OCI-LY1 (cell line): ENCODE data around the gene TES.

Experiments used
- H2AFZ ChIP-seq: fragments of 200-600 bp; sonication (generic), shearing (Covaris generic); 2 replicates; pipeline ENCODE4 v1.6.0; 2014; ENCODE audit warnings: antibody characterized with exemption, mild to moderate bottlenecking, low read length
- H3F3A ChIP-seq: fragments of 200-600 bp; sonication (generic), shearing (Covaris generic); 2 replicates; pipeline ENCODE4 v1.6.0; 2014; ENCODE audit warnings: mild to moderate bottlenecking, antibody characterized with exemption, low read length, moderate library complexity; ENCODE audit not compliant: insufficient read depth
- H3K27ac ChIP-seq: fragments of 200-600 bp; sonication (generic); 2 replicates; pipeline ENCODE4 v1.5.1; 2014; ENCODE audit warnings: low read length, mixed run types, mild to moderate bottlenecking, low read depth; ENCODE audit not compliant: poor library complexity, severe bottlenecking
- H3K27me3 ChIP-seq: fragments of 200-600 bp; sonication (generic); 2 replicates; pipeline ENCODE4 v1.6.0; 2014; ENCODE audit warnings: antibody characterized with exemption, mild to moderate bottlenecking, low read length, moderate library complexity; ENCODE audit not compliant: insufficient read depth
- H3K36me3 ChIP-seq: fragments of 200-600 bp; sonication (generic); 2 replicates; pipeline ENCODE4 v1.6.1; 2014; ENCODE audit warnings: mild to moderate bottlenecking, antibody characterized with exemption, low read length, moderate library complexity, mixed read lengths; ENCODE audit not compliant: insufficient read depth
- H3K4me1 ChIP-seq: fragments of 200-600 bp; sonication (generic); 2 replicates; pipeline ENCODE4 v1.5.1; 2014; ENCODE audit warnings: mild to moderate bottlenecking, low read length, moderate library complexity; ENCODE audit not compliant: insufficient read depth, severe bottlenecking
- H3K4me2 ChIP-seq: fragments of 200-600 bp; sonication (generic), shearing (Covaris generic); 2 replicates; pipeline ENCODE4 v1.6.1; 2014; ENCODE audit warnings: low read length
- H3K4me3 ChIP-seq: fragments of 200-600 bp; sonication (generic); 2 replicates; pipeline ENCODE4 v1.5.1; 2014; ENCODE audit warnings: low read length, low read depth, mild to moderate bottlenecking, mixed read lengths; ENCODE audit not compliant: poor library complexity, severe bottlenecking
- H3K79me2 ChIP-seq: fragments of 200-600 bp; shearing (Covaris generic); 2 replicates; pipeline ENCODE4 v1.6.1; 2016; ENCODE audit warnings: mixed run types, low read length, mixed read lengths; ENCODE audit not compliant: insufficient read depth
- H3K9ac ChIP-seq: fragments of 200-600 bp; sonication (generic), shearing (Covaris generic); 2 replicates; pipeline ENCODE4 v1.6.1; 2014; ENCODE audit warnings: mild to moderate bottlenecking, low read length, mixed read lengths
- H3K9me2 ChIP-seq: fragments of 200-600 bp; sonication (generic), shearing (Covaris generic); 2 replicates; pipeline ENCODE4 v1.6.1; 2014; ENCODE audit warnings: low read depth, mild to moderate bottlenecking, low read length, mixed read lengths
- H3K9me3 ChIP-seq: fragments of 200-600 bp; shearing (Covaris generic); 2 replicates; pipeline ENCODE4 v1.6.1; 2014; ENCODE audit warnings: low read length, mixed read lengths
- H4K20me1 ChIP-seq: fragments of 200-600 bp; sonication (generic), shearing (Covaris generic); 2 replicates; pipeline ENCODE4 v1.6.0; 2016; ENCODE audit warnings: mild to moderate bottlenecking, low read length; ENCODE audit not compliant: insufficient read depth
- EZH2 ChIP-seq: fragments of 200-600 bp; sonication (generic), shearing (Covaris generic); IDR thresholded peaks from 2 replicates; pipeline ENCODE4 v1.8.0; 2017; ENCODE audit warnings: borderline replicate concordance, mixed run types, mild to moderate bottlenecking, antibody characterized with exemption, low read length, moderate library complexity, mixed read lengths
- TF ChIP-seq, protein P1 (sequence below): fragments of 200-600 bp; sonication (generic), shearing (Covaris generic); IDR thresholded peaks from 2 replicates; pipeline ENCODE4 v1.5.1; 2017; ENCODE audit warnings: mild to moderate bottlenecking, antibody characterized with exemption, low read length, moderate library complexity, mixed read lengths

TES gene

DNA sequence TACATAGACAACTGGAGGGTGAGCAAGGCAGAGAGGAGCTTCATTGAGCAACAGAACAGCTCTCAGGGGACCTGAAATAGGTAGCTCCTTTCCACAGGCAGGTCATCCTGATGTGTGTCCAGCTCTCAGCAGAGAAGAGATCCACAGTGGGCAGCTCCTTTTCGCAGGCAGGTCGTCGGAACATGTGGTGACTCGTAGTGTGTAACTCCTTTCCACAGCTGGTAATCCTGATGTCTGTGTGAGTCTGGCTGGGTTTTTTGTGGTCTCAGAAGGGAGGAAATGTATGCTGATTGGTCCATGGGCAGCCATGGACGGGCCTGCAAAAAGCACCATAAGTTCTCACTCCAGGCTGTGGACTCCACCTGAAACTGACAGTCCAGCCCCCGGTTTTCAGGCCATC is 24.4 kb upstream of the TES start:
- no peak overlapping the region for H3K27ac ChIP-seq
- no peak for TF ChIP-seq EZH2
- TF ChIP-seq, protein P1, sequence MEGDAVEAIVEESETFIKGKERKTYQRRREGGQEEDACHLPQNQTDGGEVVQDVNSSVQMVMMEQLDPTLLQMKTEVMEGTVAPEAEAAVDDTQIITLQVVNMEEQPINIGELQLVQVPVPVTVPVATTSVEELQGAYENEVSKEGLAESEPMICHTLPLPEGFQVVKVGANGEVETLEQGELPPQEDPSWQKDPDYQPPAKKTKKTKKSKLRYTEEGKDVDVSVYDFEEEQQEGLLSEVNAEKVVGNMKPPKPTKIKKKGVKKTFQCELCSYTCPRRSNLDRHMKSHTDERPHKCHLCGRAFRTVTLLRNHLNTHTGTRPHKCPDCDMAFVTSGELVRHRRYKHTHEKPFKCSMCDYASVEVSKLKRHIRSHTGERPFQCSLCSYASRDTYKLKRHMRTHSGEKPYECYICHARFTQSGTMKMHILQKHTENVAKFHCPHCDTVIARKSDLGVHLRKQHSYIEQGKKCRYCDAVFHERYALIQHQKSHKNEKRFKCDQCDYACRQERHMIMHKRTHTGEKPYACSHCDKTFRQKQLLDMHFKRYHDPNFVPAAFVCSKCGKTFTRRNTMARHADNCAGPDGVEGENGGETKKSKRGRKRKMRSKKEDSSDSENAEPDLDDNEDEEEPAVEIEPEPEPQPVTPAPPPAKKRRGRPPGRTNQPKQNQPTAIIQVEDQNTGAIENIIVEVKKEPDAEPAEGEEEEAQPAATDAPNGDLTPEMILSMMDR: no peak
- H3F3A ChIP-seq: no peaks in the 10 kb centered on the region
- peaks cover 3% of the 10 kb centered on the region; the same call in 1 of the 2 replicates for H4K20me1 ChIP-seq
- H3K4me3 ChIP-seq: no peak overlapping the region
- no peaks in the 10 kb centered on the region for H3K36me3 ChIP-seq
- H3K4me1 ChIP-seq: no peaks in the 10 kb centered on the region
- no peak overlapping the region for H3K4me2 ChIP-seq
- H3K9me2 ChIP-seq: no peaks in the 10 kb centered on the region
- H3K27me3 ChIP-seq: no peaks in the 10 kb centered on the region; the same call in 1 of the 2 replicates
- no peak overlapping the region for H3K9ac ChIP-seq
- no peaks in the 10 kb centered on the region for H3K79me2 ChIP-seq
- peaks cover 20% of the 10 kb centered on the region for H3K9me3 ChIP-seq
- H2AFZ ChIP-seq: no peak overlapping the region

DNA sequence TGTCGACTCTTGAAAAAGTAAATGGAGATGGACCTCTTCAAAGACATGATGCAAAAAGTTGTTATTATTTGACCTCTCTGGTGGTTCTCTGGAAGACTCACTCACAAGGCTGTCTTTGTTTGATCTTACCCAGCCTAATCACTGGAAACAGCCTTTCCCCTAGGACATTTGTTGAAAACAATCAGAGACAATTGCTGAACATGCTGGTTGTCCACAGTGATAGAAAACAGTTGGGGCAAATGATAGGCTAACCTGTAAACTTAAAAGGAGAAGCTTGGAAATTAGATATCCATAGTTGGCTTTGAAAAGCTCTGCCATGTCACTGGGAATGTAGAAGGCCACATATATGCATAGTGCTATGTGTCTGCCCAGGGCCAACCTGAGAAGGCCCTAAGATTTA is 22.9 kb upstream of the TES start:
- Histone ChIP-seq H3K9me3 (peaks cover 20% of the 10 kb centered on the region), H4K20me1 (peaks cover 3% of the 10 kb centered on the region; the same call in 1 of the 2 replicates), H3K36me3 (no peaks in the 10 kb centered on the region), H3K4me3 (no peak overlapping the region), H3K4me1 (no peaks in the 10 kb centered on the region), H3F3A (no peaks in the 10 kb centered on the region), H3K9ac (no peak overlapping the region), H2AFZ (no peak overlapping the region), H3K27ac (no peak overlapping the region), H3K9me2 (no peaks in the 10 kb centered on the region), H3K4me2 (no peak overlapping the region), H3K79me2 (no peaks in the 10 kb centered on the region), H3K27me3 (no peaks in the 10 kb centered on the region; the same call in 1 of the 2 replicates)
- TF ChIP-seq, protein P1: no peak
- TF ChIP-seq EZH2: no peak

DNA sequence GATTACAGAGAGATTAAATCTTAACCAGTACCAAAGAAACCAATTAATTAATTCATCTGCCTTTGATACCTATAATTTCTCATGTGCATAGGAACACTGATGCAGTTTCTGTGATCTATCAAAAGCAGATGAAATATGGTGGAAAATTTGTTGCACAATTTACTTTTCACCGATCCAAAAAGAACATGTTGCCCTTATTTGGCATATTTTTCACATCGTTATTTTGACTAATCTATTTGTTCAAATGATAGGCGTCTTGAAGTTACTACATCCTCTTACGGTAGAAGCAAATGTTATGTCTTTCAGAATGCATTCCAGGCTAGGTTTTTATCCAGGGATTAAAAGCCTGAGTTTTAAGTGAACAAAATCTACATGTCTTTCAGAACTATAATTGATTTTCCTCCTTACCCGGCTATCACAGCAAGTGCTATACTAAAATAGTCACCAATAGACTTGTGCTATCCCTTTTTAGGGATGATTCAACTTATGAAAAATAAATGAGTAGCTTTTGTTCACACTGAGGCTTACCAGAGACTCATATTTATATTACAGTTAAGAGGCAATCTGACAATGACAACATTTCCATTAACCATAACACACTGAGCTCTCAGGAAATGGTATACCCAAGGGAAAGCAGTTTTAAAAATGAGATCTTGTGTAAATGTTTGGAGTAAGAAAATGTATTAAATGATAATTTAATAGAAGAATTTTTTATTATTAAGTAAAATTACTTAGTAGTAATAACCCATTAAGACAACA is 16.8 kb upstream of the TES start:
- peaks cover 3% of the 10 kb centered on the region; the same call in 1 of the 2 replicates for H4K20me1 ChIP-seq
- no peaks in the 10 kb centered on the region for H3K27me3 ChIP-seq
- no peaks in the 10 kb centered on the region for H3K79me2 ChIP-seq
- H3K4me1 ChIP-seq: no peaks in the 10 kb centered on the region
- H3K4me2 ChIP-seq: no peak overlapping the region
- H3K36me3 ChIP-seq: no peaks in the 10 kb centered on the region
- no peak overlapping the region for H2AFZ ChIP-seq
- H3F3A ChIP-seq: no peaks in the 10 kb centered on the region
- no peak overlapping the region for H3K4me3 ChIP-seq
- TF ChIP-seq EZH2: no peak
- TF ChIP-seq, protein P1: no peak
- no peaks in the 10 kb centered on the region for H3K9me3 ChIP-seq
- no peaks in the 10 kb centered on the region for H3K9me2 ChIP-seq
- H3K27ac ChIP-seq: no peak overlapping the region
- H3K9ac ChIP-seq: no peak overlapping the region
